Endometrial microvascular endothelial cells (primary cell): ENCODE data around the gene PIGL. TPM values are rescaled to one million over a fixed set of nuclear protein-coding genes. Genes with fewer than 3 reads are reported as not detected.
"Not testable (repeated sequence)": the region's sequence is repeated elsewhere in the genome, so short reads cannot be mapped to it uniquely, and the experiment has no call there.

Experiments used
- in situ Hi-C: cut with HindIII; loops from 2 replicates; pipeline ENCODE4 v1.10.0; 2017; ENCODE audit warnings: low sequenced_read_pairs, low pct_unique_long_range_greater_than_20kb; ENCODE audit errors: inconsistent ontology term
- total RNA-seq: library from RNA; depleted of rRNA; stranded (reverse); fragments of >200 nt; gene quantifications from one replicate; pipeline ENCODE4 v1.2.3, GENCODE V29; 2015; ENCODE audit errors: inconsistent ontology term

Gene PIGL
- 44.9 TPM for total RNA-seq

- in situ Hi-C loops: no loop called here
Observed at GRCh38 chr17:16217002-16217635, at the start of gene PIGL. TSS of gene PIGL (plus strand) at chr17:16217210. CDS start at chr17:16217227, 17 bp downstream.

- in situ Hi-C loops: no loop called here
Observed at GRCh38 chr17:16171613-16172012, 45.4 kb upstream of the PIGL start.

GRCh38 chr17:16178836-16179235 lies 38.2 kb upstream of the PIGL start:
- in situ Hi-C loops: no loop called here

- in situ Hi-C loops: no loop called here
Observed at GRCh38 chr17:16181581-16181980, 35.4 kb upstream of the PIGL start.

- in situ Hi-C loops: no loop called here
Observed at GRCh38 chr17:16187642-16188041, 29.4 kb upstream of the PIGL start.

GRCh38 chr17:16189791-16190348 lies 27.1 kb upstream of the PIGL start:
- in situ Hi-C loops: no loop called here

GRCh38 chr17:16190703-16191360 lies 26.2 kb upstream of the PIGL start:
- in situ Hi-C loops: no loop called here

- in situ Hi-C loops: no loop called here
Observed at GRCh38 chr17:16191604-16192003, 25.4 kb upstream of the PIGL start.

- in situ Hi-C loops: not testable (repeated sequence)
Observed at GRCh38 chr17:16194307-16194835, 22.6 kb upstream of the PIGL start.

- in situ Hi-C loops: no loop called here
Observed at GRCh38 chr17:16197276-16197675, 19.7 kb upstream of the PIGL start.

GRCh38 chr17:16199093-16199492 lies 17.9 kb upstream of the PIGL start:
- in situ Hi-C loops: no loop called here

- in situ Hi-C loops: not testable (repeated sequence)
Observed at GRCh38 chr17:16201693-16202131, 15.3 kb upstream of the PIGL start.

- in situ Hi-C loops: not testable (repeated sequence)
Observed at GRCh38 chr17:16202554-16203500, 14.2 kb upstream of the PIGL start.

GRCh38 chr17:16204763-16205162 lies 12.2 kb upstream of the PIGL start:
- in situ Hi-C loops: not testable (repeated sequence)

GRCh38 chr17:16211590-16211989 lies 5.4 kb upstream of the PIGL start:
- in situ Hi-C loops: no loop called here

GRCh38 chr17:16212793-16213192 lies 4.2 kb upstream of the PIGL start:
- in situ Hi-C loops: no loop called here

- in situ Hi-C loops: no loop called here
Observed at GRCh38 chr17:16214190-16215001, 2.6 kb upstream of the PIGL start.

- in situ Hi-C loops: no loop called here
Observed at GRCh38 chr17:16215002-16215272, 2.1 kb upstream of the PIGL start.
